Neural progenitor cell (in vitro differentiated cells): ENCODE data around the gene PBXIP1. TPM values are rescaled to one million over a fixed set of nuclear protein-coding genes. Genes with fewer than 3 reads are reported as not detected.

Experiments used
- DNase-seq: peaks from one replicate; pipeline ENCODE4 v3.0.0-alpha.2; 2016; ENCODE audit warnings: low spot score
- H2AFZ ChIP-seq: fragments of 200-600 bp; sonication (generic); replicated peaks from 2 replicates; pipeline ENCODE4 v1.6.1; 2016; ENCODE audit warnings: antibody characterized with exemption
- H3F3A ChIP-seq: fragments of 200-600 bp; sonication (generic); 2 replicates; pipeline ENCODE4 v1.6.1; 2016; ENCODE audit warnings: antibody characterized with exemption, low read depth
- H3K27ac ChIP-seq: fragments of 200-600 bp; sonication (generic); 2 replicates; pipeline ENCODE4 v1.5.1; 2016; ENCODE audit warnings: mild to moderate bottlenecking
- H3K27me3 ChIP-seq: fragments of 200-600 bp; sonication (generic); 2 replicates; pipeline ENCODE4 v1.6.1; 2016; ENCODE audit warnings: mild to moderate bottlenecking, moderate library complexity
- H3K36me3 ChIP-seq: fragments of 200-600 bp; sonication (generic); 2 replicates; pipeline ENCODE4 v1.5.1; 2016
- H3K4me1 ChIP-seq: fragments of 200-600 bp; sonication (generic); 2 replicates; pipeline ENCODE4 v1.6.1; 2016; ENCODE audit warnings: mixed run types
- H3K4me2 ChIP-seq: fragments of 200-600 bp; sonication (generic); 2 replicates; pipeline ENCODE4 v1.6.1; 2016
- H3K4me3 ChIP-seq: fragments of 200-600 bp; sonication (generic); 2 replicates; pipeline ENCODE4 v1.5.1; 2016
- H3K79me2 ChIP-seq: fragments of 200-600 bp; sonication (generic); 2 replicates; pipeline ENCODE4 v1.6.1; 2016; ENCODE audit warnings: low read depth
- H3K9ac ChIP-seq: fragments of 200-600 bp; sonication (generic); 2 replicates; pipeline ENCODE4 v1.6.1; 2016
- H3K9me3 ChIP-seq: fragments of 200-600 bp; sonication (generic); 2 replicates; pipeline ENCODE4 v1.5.1; 2016; ENCODE audit warnings: low read depth
- H4K20me1 ChIP-seq: fragments of 200-600 bp; sonication (generic); 2 replicates; pipeline ENCODE4 v1.6.1; 2016; ENCODE audit warnings: low read depth
- H3K27ac Mint-ChIP-seq: 3 replicates; pipeline ENCODE4 v1.8.0; 2021; ENCODE audit warnings: mixed read lengths
- H3K27me3 Mint-ChIP-seq: 2 replicates; pipeline ENCODE4 v1.8.0; 2022; ENCODE audit warnings: low read depth, mild to moderate bottlenecking, inconsistent platforms, moderate library complexity, mixed read lengths; ENCODE audit not compliant: insufficient read depth
- H3K36me3 Mint-ChIP-seq: 3 replicates; pipeline ENCODE4 v1.8.0; 2021; ENCODE audit warnings: mixed read lengths
- H3K4me1 Mint-ChIP-seq: 3 replicates; pipeline ENCODE4 v1.8.0; 2021; ENCODE audit warnings: mixed read lengths
- H3K4me3 Mint-ChIP-seq: 3 replicates; pipeline ENCODE4 v1.8.0; 2021; ENCODE audit warnings: mild to moderate bottlenecking, moderate library complexity, mixed read lengths
- H3K9me3 Mint-ChIP-seq: 3 replicates; pipeline ENCODE4 v1.8.0; 2020; ENCODE audit warnings: mixed read lengths
- CTCF ChIP-seq: fragments of 200-600 bp; sonication (generic); IDR thresholded peaks from 2 replicates; pipeline ENCODE4 v1.5.1; 2017; ENCODE audit warnings: antibody characterized with exemption, mild to moderate bottlenecking
- EZH2 ChIP-seq: fragments of 200-600 bp; sonication (generic); IDR thresholded peaks from 2 replicates; pipeline ENCODE4 v1.6.1; 2017; ENCODE audit warnings: antibody characterized with exemption, mild to moderate bottlenecking, moderate library complexity
- EZH2phosphoT487 ChIP-seq: fragments of 200-600 bp; sonication (generic); IDR thresholded peaks from 2 replicates; pipeline ENCODE4 v1.6.1; 2017; ENCODE audit warnings: antibody characterized with exemption
- total RNA-seq: library from RNA; depleted of rRNA; stranded (reverse); fragments of >200 nt; gene quantifications from 2 replicates; pipeline ENCODE4 v1.2.3, GENCODE V29; 2015; ENCODE audit warnings: low replicate concordance

Gene PBXIP1
- total RNA-seq, 1 donor from 2014 or later = 21.4 TPM

GRCh38 chr1:154945962-154946850, 9.7 kb downstream of the PBXIP1 start:
- Mint-ChIP-seq H3K9me3 (no peaks in the 10 kb centered on the region), H3K4me1 (peaks cover 19% of the 10 kb centered on the region), H3K27ac (peak overlapping the region; percentile 5), H3K4me3 (no peak overlapping the region), H3K27me3 (no peaks in the 10 kb centered on the region), H3K36me3 (peaks cover 6% of the 10 kb centered on the region)
- H3K36me3 ChIP-seq = no peaks in the 10 kb centered on the region
- no peak overlapping the region for H3K27ac ChIP-seq
- no peak for TF ChIP-seq CTCF
- no peak for TF ChIP-seq EZH2phosphoT487
- TF ChIP-seq EZH2 = no peak
- no peak overlapping the region for H3K4me3 ChIP-seq
- peaks cover 19% of the 10 kb centered on the region for H3F3A ChIP-seq
- no peak for DNase-seq
- no peak overlapping the region for H2AFZ ChIP-seq
- H3K4me1 ChIP-seq = peaks cover 5% of the 10 kb centered on the region
- H3K9ac ChIP-seq = no peak overlapping the region
- no peak overlapping the region for H3K4me2 ChIP-seq
- no peaks in the 10 kb centered on the region for H3K9me3 ChIP-seq
- H3K79me2 ChIP-seq = no peaks in the 10 kb centered on the region
- H3K27me3 ChIP-seq = no peaks in the 10 kb centered on the region
- H4K20me1 ChIP-seq = peaks cover 23% of the 10 kb centered on the region

GRCh38 chr1:154945160-154945961, 10.5 kb downstream of the PBXIP1 start:
- no peaks in the 10 kb centered on the region for H3K9me3 Mint-ChIP-seq
- no peak overlapping the region for H3K27ac ChIP-seq

More at GRCh38 chr1:154945160-154945961, 10.5 kb downstream of the PBXIP1 start:
- no peak overlapping the region for H3K4me3 Mint-ChIP-seq
- Histone ChIP-seq H3K36me3 (no peaks in the 10 kb centered on the region), H4K20me1 (peaks cover 14% of the 10 kb centered on the region), H3K4me2 (no peak overlapping the region), H3K4me3 (no peak overlapping the region), H3K27me3 (no peaks in the 10 kb centered on the region), H2AFZ (no peak overlapping the region), H3K4me1 (peaks cover 13% of the 10 kb centered on the region), H3K79me2 (no peaks in the 10 kb centered on the region), H3K9ac (no peak overlapping the region), H3K9me3 (no peaks in the 10 kb centered on the region), H3F3A (peaks cover 19% of the 10 kb centered on the region)
- no peak for DNase-seq
- peaks cover 2% of the 10 kb centered on the region for H3K27me3 Mint-ChIP-seq
- no peak overlapping the region for H3K27ac Mint-ChIP-seq
- H3K4me1 Mint-ChIP-seq = peaks cover 27% of the 10 kb centered on the region
- TF ChIP-seq EZH2 = no peak
- TF ChIP-seq CTCF = no peak
- no peak for TF ChIP-seq EZH2phosphoT487
- peaks cover 3% of the 10 kb centered on the region for H3K36me3 Mint-ChIP-seq
